ENCODE data around the gene SMNDC1.
"Not testable (repeated sequence)": the region's sequence is repeated elsewhere in the genome, so short reads cannot be mapped to it uniquely, and the experiment has no call there.

Gene SMNDC1

GRCh38 chr10:110254467-110254866 is 50.3 kb downstream of the SMNDC1 start:
- Histone ChIP-seq H3K4me3 (ENCODE audit: low read depth, low read length) (no peak overlapping the region), H3K4ac (ENCODE audit: low read depth, low read length) (no peak overlapping the region), H3K18ac (ENCODE audit: low read length) (no peak overlapping the region), H3K36me3 (ENCODE audit: control insufficient read depth in 1 of 2, insufficient read depth in 2 of 2, low read length in 2 of 2) (no peaks in the 10 kb centered on the region), H3K27me3 (ENCODE audit: insufficient read depth, low read length) (no peaks in the 10 kb centered on the region), H3K14ac (ENCODE audit: low read length) (no peak overlapping the region), H2BK120ac (ENCODE audit: insufficient read depth, low read length, poor library complexity) (no peak overlapping the region), H4K8ac (ENCODE audit: low read depth, low read length) (no peak overlapping the region), H2BK12ac (ENCODE audit: low read length) (no peak overlapping the region), H3K9ac (ENCODE audit: low read length) (no peak overlapping the region), H3K4me1 (ENCODE audit: control insufficient read depth in 1 of 2, insufficient read depth in 2 of 2, low read length in 2 of 2) (no peaks in the 10 kb centered on the region), H3K23ac (ENCODE audit: low read length) (no peak overlapping the region), H3K9me3 (ENCODE audit: insufficient read depth, low read depth, low read length) (no peaks in the 10 kb centered on the region), H3K79me2 (ENCODE audit: control insufficient read depth, insufficient read depth, low read length, poor library complexity) (no peaks in the 10 kb centered on the region), H3K79me1 (ENCODE audit: low read length) (no peaks in the 10 kb centered on the region), H2AK5ac (ENCODE audit: low read length) (no peak overlapping the region), H3K27ac (ENCODE audit: low read depth, low read length) (no peak overlapping the region), H2BK5ac (ENCODE audit: low read depth, low read length, poor library complexity) (no peak overlapping the region), H4K91ac (ENCODE audit: low read depth, low read length) (no peak overlapping the region), H4K12ac (ENCODE audit: low read depth, low read length) (no peak overlapping the region), H3K4me2 (ENCODE audit: low read length) (no peak overlapping the region), H2AFZ (ENCODE audit: insufficient read depth, low read length, poor library complexity) (no peak overlapping the region)
- no peak for DNase-seq

DNA sequence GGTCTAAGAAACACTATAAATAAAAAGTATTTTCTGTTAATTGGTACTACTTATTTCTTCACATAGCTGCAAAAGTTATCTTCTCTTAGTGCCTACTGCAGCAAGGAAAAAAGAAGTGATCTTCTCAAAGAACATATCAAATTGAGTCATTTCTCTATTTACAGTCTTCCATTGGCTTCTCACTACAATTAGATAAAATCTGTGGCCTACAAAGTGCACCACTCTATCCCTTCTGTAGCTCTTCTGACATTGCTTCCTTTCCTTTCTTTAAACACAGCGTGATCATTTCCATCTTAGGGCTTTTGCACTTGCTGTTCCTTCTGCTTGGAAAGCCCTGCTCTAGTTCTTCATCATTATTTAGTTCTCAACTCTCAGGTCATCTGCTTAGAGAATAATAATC is 52.6 kb downstream of the SMNDC1 start:
- Histone ChIP-seq H3K4ac (ENCODE audit: low read depth, low read length) (no peak overlapping the region), H3K23ac (ENCODE audit: low read length) (no peak overlapping the region), H3K27ac (ENCODE audit: low read depth, low read length) (no peak overlapping the region), H3K4me2 (ENCODE audit: low read length) (no peak overlapping the region), H4K8ac (ENCODE audit: low read depth, low read length) (no peak overlapping the region), H2AK5ac (ENCODE audit: low read length) (no peak overlapping the region), H3K9me3 (ENCODE audit: insufficient read depth, low read depth, low read length) (no peaks in the 10 kb centered on the region), H3K27me3 (ENCODE audit: insufficient read depth, low read length) (no peaks in the 10 kb centered on the region), H3K18ac (ENCODE audit: low read length) (no peak overlapping the region), H3K36me3 (ENCODE audit: control insufficient read depth in 1 of 2, insufficient read depth in 2 of 2, low read length in 2 of 2) (no peaks in the 10 kb centered on the region), H3K79me1 (ENCODE audit: low read length) (no peaks in the 10 kb centered on the region), H4K91ac (ENCODE audit: low read depth, low read length) (no peak overlapping the region), H3K4me3 (ENCODE audit: low read depth, low read length) (no peak overlapping the region), H2BK120ac (ENCODE audit: insufficient read depth, low read length, poor library complexity) (no peak overlapping the region), H2BK12ac (ENCODE audit: low read length) (no peak overlapping the region), H4K12ac (ENCODE audit: low read depth, low read length) (no peak overlapping the region), H2BK5ac (ENCODE audit: low read depth, low read length, poor library complexity) (no peak overlapping the region), H3K4me1 (ENCODE audit: control insufficient read depth in 1 of 2, insufficient read depth in 2 of 2, low read length in 2 of 2) (no peaks in the 10 kb centered on the region), H3K79me2 (ENCODE audit: control insufficient read depth, insufficient read depth, low read length, poor library complexity) (no peaks in the 10 kb centered on the region), H2AFZ (ENCODE audit: insufficient read depth, low read length, poor library complexity) (no peak overlapping the region), H3K9ac (ENCODE audit: low read length) (no peak overlapping the region), H3K14ac (ENCODE audit: low read length) (no peak overlapping the region)
- no peak for DNase-seq
- WGBS (ENCODE audit: extremely low coverage, insufficient coverage, insufficient read length): no CpG with 5 or more reads among the region's 1 CpG

DNA sequence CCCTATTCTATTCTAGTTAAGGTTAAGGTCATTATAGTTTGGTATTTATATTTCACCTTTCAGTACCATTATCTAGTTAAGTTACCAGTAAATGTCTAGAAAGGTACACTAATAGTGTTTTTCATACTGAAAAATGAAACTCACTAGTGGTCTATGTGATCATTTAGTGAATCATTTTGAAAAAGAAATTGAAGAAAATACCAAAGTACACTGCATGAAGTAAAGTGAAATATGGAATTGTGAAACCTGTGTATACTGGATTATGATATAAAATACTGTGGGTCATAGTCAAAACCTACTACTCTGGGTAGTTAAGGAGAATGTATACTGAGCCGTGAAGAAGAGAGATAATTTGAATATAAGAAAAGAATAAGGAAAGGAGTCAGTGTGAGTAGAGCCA is 53.3 kb downstream of the SMNDC1 start:
- H3K27ac ChIP-seq (ENCODE audit: low read depth, low read length): not testable (repeated sequence)

DNA sequence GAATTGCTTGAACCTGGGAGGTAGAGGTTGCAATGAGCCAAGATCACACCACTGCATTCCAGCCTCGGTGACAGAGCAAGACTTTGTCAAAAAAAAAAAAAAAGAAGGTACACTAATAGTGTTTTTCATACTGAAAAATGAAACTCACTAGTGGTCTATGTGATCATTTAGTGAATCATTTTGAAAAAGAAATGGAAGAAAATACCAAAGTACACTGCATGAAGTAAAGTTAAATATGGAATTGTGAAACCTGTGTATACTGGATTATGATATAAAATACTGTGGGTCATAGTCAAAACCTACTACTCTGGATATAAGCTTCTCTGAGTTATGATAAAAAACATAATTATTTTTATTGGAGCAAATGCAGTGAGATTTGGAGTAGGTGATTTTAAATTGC is 55.2 kb downstream of the SMNDC1 start:
- not testable (repeated sequence) for H3K18ac ChIP-seq (ENCODE audit: low read length); H3K4me2 ChIP-seq (ENCODE audit: low read length); H2AK5ac ChIP-seq (ENCODE audit: low read length); H3K36me3 ChIP-seq (ENCODE audit: control insufficient read depth in 1 of 2, insufficient read depth in 2 of 2, low read length in 2 of 2); H3K79me1 ChIP-seq (ENCODE audit: low read length); H3K9ac ChIP-seq (ENCODE audit: low read length); H3K27ac ChIP-seq (ENCODE audit: low read depth, low read length); H3K9me3 ChIP-seq (ENCODE audit: insufficient read depth, low read depth, low read length); H2BK5ac ChIP-seq (ENCODE audit: low read depth, low read length, poor library complexity); H2AFZ ChIP-seq (ENCODE audit: insufficient read depth, low read length, poor library complexity); H4K8ac ChIP-seq (ENCODE audit: low read depth, low read length); DNase-seq; H3K23ac ChIP-seq (ENCODE audit: low read length); H2BK120ac ChIP-seq (ENCODE audit: insufficient read depth, low read length, poor library complexity); H2BK12ac ChIP-seq (ENCODE audit: low read length); H4K12ac ChIP-seq (ENCODE audit: low read depth, low read length); H4K91ac ChIP-seq (ENCODE audit: low read depth, low read length); H3K4ac ChIP-seq (ENCODE audit: low read depth, low read length); H3K79me2 ChIP-seq (ENCODE audit: control insufficient read depth, insufficient read depth, low read length, poor library complexity); H3K27me3 ChIP-seq (ENCODE audit: insufficient read depth, low read length); H3K4me1 ChIP-seq (ENCODE audit: control insufficient read depth in 1 of 2, insufficient read depth in 2 of 2, low read length in 2 of 2); H3K4me3 ChIP-seq (ENCODE audit: low read depth, low read length); H3K14ac ChIP-seq (ENCODE audit: low read length)
- WGBS (ENCODE audit: extremely low coverage, insufficient coverage, insufficient read length): no CpG with 5 or more reads among the region's 1 CpG

More for the DNA sequence above, 53.3 kb downstream of the SMNDC1 start:
- not testable (repeated sequence) for H3K14ac ChIP-seq (ENCODE audit: low read length); H2AK5ac ChIP-seq (ENCODE audit: low read length); H3K79me1 ChIP-seq (ENCODE audit: low read length); H3K23ac ChIP-seq (ENCODE audit: low read length); H3K4me2 ChIP-seq (ENCODE audit: low read length); H3K4ac ChIP-seq (ENCODE audit: low read depth, low read length); H3K18ac ChIP-seq (ENCODE audit: low read length); H2AFZ ChIP-seq (ENCODE audit: insufficient read depth, low read length, poor library complexity); H2BK120ac ChIP-seq (ENCODE audit: insufficient read depth, low read length, poor library complexity); H4K8ac ChIP-seq (ENCODE audit: low read depth, low read length); H2BK12ac ChIP-seq (ENCODE audit: low read length); H3K9ac ChIP-seq (ENCODE audit: low read length); H4K12ac ChIP-seq (ENCODE audit: low read depth, low read length); H3K4me3 ChIP-seq (ENCODE audit: low read depth, low read length); H3K79me2 ChIP-seq (ENCODE audit: control insufficient read depth, insufficient read depth, low read length, poor library complexity); H3K36me3 ChIP-seq (ENCODE audit: control insufficient read depth in 1 of 2, insufficient read depth in 2 of 2, low read length in 2 of 2); H2BK5ac ChIP-seq (ENCODE audit: low read depth, low read length, poor library complexity); DNase-seq; H3K4me1 ChIP-seq (ENCODE audit: control insufficient read depth in 1 of 2, insufficient read depth in 2 of 2, low read length in 2 of 2); H4K91ac ChIP-seq (ENCODE audit: low read depth, low read length); H3K9me3 ChIP-seq (ENCODE audit: insufficient read depth, low read depth, low read length); H3K27me3 ChIP-seq (ENCODE audit: insufficient read depth, low read length)
- 100% methylated on average over 1 of the region's 1 CpG for WGBS (ENCODE audit: extremely low coverage, insufficient coverage, insufficient read length)

GRCh38 chr10:110247833-110248232 is 56.9 kb downstream of the SMNDC1 start:
- H3K4me2 ChIP-seq (ENCODE audit: low read length); H2BK12ac ChIP-seq (ENCODE audit: low read length); H3K14ac ChIP-seq (ENCODE audit: low read length); H3K9me3 ChIP-seq (ENCODE audit: insufficient read depth, low read depth, low read length); H3K4me1 ChIP-seq (ENCODE audit: control insufficient read depth in 1 of 2, insufficient read depth in 2 of 2, low read length in 2 of 2); H4K12ac ChIP-seq (ENCODE audit: low read depth, low read length); H3K9ac ChIP-seq (ENCODE audit: low read length); H3K79me1 ChIP-seq (ENCODE audit: low read length); H3K27ac ChIP-seq (ENCODE audit: low read depth, low read length); H3K27me3 ChIP-seq (ENCODE audit: insufficient read depth, low read length); DNase-seq; H3K18ac ChIP-seq (ENCODE audit: low read length); H4K91ac ChIP-seq (ENCODE audit: low read depth, low read length); H2BK5ac ChIP-seq (ENCODE audit: low read depth, low read length, poor library complexity); H2AK5ac ChIP-seq (ENCODE audit: low read length); H2AFZ ChIP-seq (ENCODE audit: insufficient read depth, low read length, poor library complexity); H3K36me3 ChIP-seq (ENCODE audit: control insufficient read depth in 1 of 2, insufficient read depth in 2 of 2, low read length in 2 of 2); H4K8ac ChIP-seq (ENCODE audit: low read depth, low read length); H3K23ac ChIP-seq (ENCODE audit: low read length); H3K4ac ChIP-seq (ENCODE audit: low read depth, low read length); H3K4me3 ChIP-seq (ENCODE audit: low read depth, low read length); H3K79me2 ChIP-seq (ENCODE audit: control insufficient read depth, insufficient read depth, low read length, poor library complexity); H2BK120ac ChIP-seq (ENCODE audit: insufficient read depth, low read length, poor library complexity): not testable (repeated sequence)
- WGBS (ENCODE audit: extremely low coverage, insufficient coverage, insufficient read length): no CpG with 5 or more reads among the region's 5 CpGs

Data from trophoblast cell (in vitro differentiated cells and primary cell).